HepG2 (cell line): ENCODE results near the gene TPSD1.

ENCODE experiments used
- CEBPG ChIP-seq: IDR thresholded peaks from 2 replicates; pipeline ENCODE4 v1.6.1; 2016
- CHD4 ChIP-seq: fragments of 200-600 bp; sonication (generic); IDR thresholded peaks from 2 replicates; pipeline ENCODE4 v1.7.0; 2017; ENCODE audit warnings: mild to moderate bottlenecking, low read length, borderline replicate concordance
- CTCF ChIP-seq: sonication (generic); formaldehyde crosslinking; IDR thresholded peaks from 2 replicates; pipeline ENCODE4 v1.5.0; 2020; ENCODE audit warnings: mild to moderate bottlenecking, missing genetic modification reagents, moderate library complexity
- IKZF4 ChIP-seq: sonication (generic); formaldehyde crosslinking; IDR thresholded peaks from 2 replicates; pipeline ENCODE4 v1.5.1; 2020; ENCODE audit warnings: borderline replicate concordance, mild to moderate bottlenecking, low read depth, missing genetic modification reagents; ENCODE audit errors: not compliant biosample characterization
- IRF2 ChIP-seq: IDR thresholded peaks from 2 replicates; pipeline ENCODE4 v1.6.1; 2018; ENCODE audit warnings: missing genetic modification reagents, missing compliant biosample characterization
- MYC ChIP-seq: sonication (generic); formaldehyde crosslinking; IDR thresholded peaks from 2 replicates; pipeline ENCODE4 v1.9.0; 2021; ENCODE audit warnings: missing genetic modification reagents, borderline replicate concordance
- PRDM15 ChIP-seq: sonication (generic); formaldehyde crosslinking; IDR thresholded peaks from 2 replicates; pipeline ENCODE4 v1.4.0; 2020; ENCODE audit warnings: missing genetic modification reagents
- RAD51 ChIP-seq: fragments of 450-650 bp; IDR thresholded peaks from 2 replicates; pipeline ENCODE4 v1.6.1; 2016; ENCODE audit warnings: borderline replicate concordance
- SIN3A ChIP-seq: IDR thresholded peaks from 2 replicates; pipeline ENCODE4 v1.6.1; 2011; ENCODE audit warnings: low read depth, mild to moderate bottlenecking, control low read depth, low read length, borderline replicate concordance
- TAF1 ChIP-seq: sonication (generic); formaldehyde crosslinking; IDR thresholded peaks from 2 replicates; pipeline ENCODE4 v1.4.0; 2020; ENCODE audit warnings: missing genetic modification reagents
- ZNF24 ChIP-seq: fragments of 450-650 bp; IDR thresholded peaks from 2 replicates; pipeline ENCODE4 v1.6.1; 2017; ENCODE audit warnings: antibody characterized with exemption, mild to moderate bottlenecking
- TF ChIP-seq, protein P1 (sequence below): sonication (generic); formaldehyde crosslinking; IDR thresholded peaks from 2 replicates; pipeline ENCODE4 v1.5.0; 2020; ENCODE audit warnings: missing genetic modification reagents

- TF ChIP-seq IKZF4 (CRISPR knock-in tag) (no peak), SIN3A (no peak), TAF1 (no peak), ZNF24 (no peak), IRF2 (CRISPR knock-in tag) (no peak), CTCF (no peak), MYC (CRISPR knock-in tag) (no peak), CEBPG (CRISPR knock-in tag) (no peak), PRDM15 (no peak), CHD4 (no peak), RAD51 (no peak)
- TF ChIP-seq, protein P1, sequence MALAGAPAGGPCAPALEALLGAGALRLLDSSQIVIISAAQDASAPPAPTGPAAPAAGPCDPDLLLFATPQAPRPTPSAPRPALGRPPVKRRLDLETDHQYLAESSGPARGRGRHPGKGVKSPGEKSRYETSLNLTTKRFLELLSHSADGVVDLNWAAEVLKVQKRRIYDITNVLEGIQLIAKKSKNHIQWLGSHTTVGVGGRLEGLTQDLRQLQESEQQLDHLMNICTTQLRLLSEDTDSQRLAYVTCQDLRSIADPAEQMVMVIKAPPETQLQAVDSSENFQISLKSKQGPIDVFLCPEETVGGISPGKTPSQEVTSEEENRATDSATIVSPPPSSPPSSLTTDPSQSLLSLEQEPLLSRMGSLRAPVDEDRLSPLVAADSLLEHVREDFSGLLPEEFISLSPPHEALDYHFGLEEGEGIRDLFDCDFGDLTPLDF (CRISPR knock-in tag) = no peak
Observed at GRCh38 chr16:1212616-1213194, 43.2 kb upstream of the TPSD1 start.
